ENCODE measurements around the gene SEPTIN14.

The SEPTIN14 gene

DNA sequence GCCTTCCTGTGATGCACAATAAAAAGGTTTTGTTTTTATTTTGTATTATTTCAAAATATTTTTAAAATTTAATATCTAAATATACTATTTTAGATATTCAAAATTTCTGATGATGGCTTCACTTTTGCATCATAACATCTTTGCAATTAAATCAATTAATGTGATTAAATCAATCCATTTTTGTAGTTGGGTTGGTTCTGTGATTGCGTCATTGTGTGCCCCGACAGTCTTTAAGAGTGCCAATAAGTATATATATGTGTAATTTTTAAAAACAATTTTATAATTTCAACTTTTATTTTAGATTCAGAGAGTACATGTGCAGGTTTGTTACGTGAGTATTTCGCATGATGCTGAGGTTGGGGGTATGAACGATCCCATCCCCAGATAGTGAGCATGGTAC is 70.5 kb downstream of the SEPTIN14 start:
- ATAC-seq: no peak
- TF ChIP-seq, protein P1, sequence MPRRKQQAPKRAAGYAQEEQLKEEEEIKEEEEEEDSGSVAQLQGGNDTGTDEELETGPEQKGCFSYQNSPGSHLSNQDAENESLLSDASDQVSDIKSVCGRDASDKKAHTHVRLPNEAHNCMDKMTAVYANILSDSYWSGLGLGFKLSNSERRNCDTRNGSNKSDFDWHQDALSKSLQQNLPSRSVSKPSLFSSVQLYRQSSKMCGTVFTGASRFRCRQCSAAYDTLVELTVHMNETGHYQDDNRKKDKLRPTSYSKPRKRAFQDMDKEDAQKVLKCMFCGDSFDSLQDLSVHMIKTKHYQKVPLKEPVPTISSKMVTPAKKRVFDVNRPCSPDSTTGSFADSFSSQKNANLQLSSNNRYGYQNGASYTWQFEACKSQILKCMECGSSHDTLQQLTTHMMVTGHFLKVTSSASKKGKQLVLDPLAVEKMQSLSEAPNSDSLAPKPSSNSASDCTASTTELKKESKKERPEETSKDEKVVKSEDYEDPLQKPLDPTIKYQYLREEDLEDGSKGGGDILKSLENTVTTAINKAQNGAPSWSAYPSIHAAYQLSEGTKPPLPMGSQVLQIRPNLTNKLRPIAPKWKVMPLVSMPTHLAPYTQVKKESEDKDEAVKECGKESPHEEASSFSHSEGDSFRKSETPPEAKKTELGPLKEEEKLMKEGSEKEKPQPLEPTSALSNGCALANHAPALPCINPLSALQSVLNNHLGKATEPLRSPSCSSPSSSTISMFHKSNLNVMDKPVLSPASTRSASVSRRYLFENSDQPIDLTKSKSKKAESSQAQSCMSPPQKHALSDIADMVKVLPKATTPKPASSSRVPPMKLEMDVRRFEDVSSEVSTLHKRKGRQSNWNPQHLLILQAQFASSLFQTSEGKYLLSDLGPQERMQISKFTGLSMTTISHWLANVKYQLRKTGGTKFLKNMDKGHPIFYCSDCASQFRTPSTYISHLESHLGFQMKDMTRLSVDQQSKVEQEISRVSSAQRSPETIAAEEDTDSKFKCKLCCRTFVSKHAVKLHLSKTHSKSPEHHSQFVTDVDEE (CRISPR knock-in tag; IDR thresholded peaks at IDR 0.05): no peak
- TF ChIP-seq ZNF70 (CRISPR knock-in tag; IDR thresholded peaks at IDR 0.05) (no peak), GLIS3 (CRISPR knock-in tag; IDR thresholded peaks at IDR 0.05) (no peak), ZFP3 (CRISPR knock-in tag; IDR thresholded peaks at IDR 0.05) (no peak), SNAI2 (CRISPR knock-in tag; IDR thresholded peaks at IDR 0.05) (no peak), CSDC2 (CRISPR knock-in tag; IDR thresholded peaks at IDR 0.05) (no peak), ARNTL (CRISPR knock-in tag; IDR thresholded peaks at IDR 0.05; ENCODE audit: borderline replicate concordance, low read depth) (no peak), BACH2 (CRISPR knock-in tag; IDR thresholded peaks at IDR 0.05; ENCODE audit: borderline replicate concordance) (no peak), ESRRG (CRISPR knock-in tag; IDR thresholded peaks at IDR 0.05) (no peak), ZC3H10 (CRISPR knock-in tag; IDR thresholded peaks at IDR 0.05) (no peak), PPARA (CRISPR knock-in tag; IDR thresholded peaks at IDR 0.05; ENCODE audit: borderline replicate concordance) (no peak), TOX (CRISPR knock-in tag; IDR thresholded peaks at IDR 0.05; ENCODE audit: borderline replicate concordance) (no peak)
- TF ChIP-seq, protein P2, sequence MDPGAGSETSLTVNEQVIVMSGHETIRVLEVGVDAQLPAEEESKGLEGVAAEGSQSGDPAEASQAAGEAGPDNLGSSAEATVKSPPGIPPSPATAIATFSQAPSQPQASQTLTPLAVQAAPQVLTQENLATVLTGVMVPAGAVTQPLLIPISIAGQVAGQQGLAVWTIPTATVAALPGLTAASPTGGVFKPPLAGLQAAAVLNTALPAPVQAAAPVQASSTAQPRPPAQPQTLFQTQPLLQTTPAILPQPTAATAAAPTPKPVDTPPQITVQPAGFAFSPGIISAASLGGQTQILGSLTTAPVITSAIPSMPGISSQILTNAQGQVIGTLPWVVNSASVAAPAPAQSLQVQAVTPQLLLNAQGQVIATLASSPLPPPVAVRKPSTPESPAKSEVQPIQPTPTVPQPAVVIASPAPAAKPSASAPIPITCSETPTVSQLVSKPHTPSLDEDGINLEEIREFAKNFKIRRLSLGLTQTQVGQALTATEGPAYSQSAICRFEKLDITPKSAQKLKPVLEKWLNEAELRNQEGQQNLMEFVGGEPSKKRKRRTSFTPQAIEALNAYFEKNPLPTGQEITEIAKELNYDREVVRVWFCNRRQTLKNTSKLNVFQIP (CRISPR knock-in tag; IDR thresholded peaks at IDR 0.05; ENCODE audit: borderline replicate concordance, low read depth): no peak

DNA sequence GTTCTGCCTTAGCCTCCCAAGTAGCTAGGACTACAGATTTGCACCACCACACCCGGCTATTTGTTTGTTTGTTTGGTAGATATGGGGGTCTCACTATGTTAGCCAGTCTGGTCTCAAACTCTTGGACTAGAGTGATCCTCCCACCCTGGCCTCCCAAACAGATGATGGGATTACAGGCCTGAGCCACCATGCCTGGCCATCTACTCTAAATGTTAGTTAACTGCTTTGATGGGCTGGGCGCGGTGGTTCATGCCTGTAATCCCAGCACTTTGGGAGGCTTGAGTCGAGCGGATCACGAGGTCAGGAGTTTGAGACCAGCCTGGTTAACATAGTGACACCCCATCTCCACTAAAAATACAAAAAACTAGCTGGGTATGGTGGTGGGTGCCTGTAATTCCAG is 74.8 kb downstream of the SEPTIN14 start:
- TF ChIP-seq ZNF565 (CRISPR knock-in tag; conservative IDR thresholded peaks at IDR 0.05; ENCODE audit: low read depth) (no peak), TCF4 (CRISPR knock-in tag; IDR thresholded peaks at IDR 0.05; ENCODE audit: borderline replicate concordance) (no peak), SNAI2 (CRISPR knock-in tag; IDR thresholded peaks at IDR 0.05) (no peak), TOX (CRISPR knock-in tag; IDR thresholded peaks at IDR 0.05; ENCODE audit: borderline replicate concordance) (no peak), ZC3H10 (CRISPR knock-in tag; IDR thresholded peaks at IDR 0.05) (no peak), ZFP3 (CRISPR knock-in tag; IDR thresholded peaks at IDR 0.05) (no peak), CSDC2 (CRISPR knock-in tag; IDR thresholded peaks at IDR 0.05) (no peak), RARB (CRISPR knock-in tag; IDR thresholded peaks at IDR 0.05) (no peak), ARNTL (CRISPR knock-in tag; IDR thresholded peaks at IDR 0.05; ENCODE audit: borderline replicate concordance, low read depth) (no peak), PPARA (CRISPR knock-in tag; IDR thresholded peaks at IDR 0.05; ENCODE audit: borderline replicate concordance) (no peak)
- TF ChIP-seq, protein P3, sequence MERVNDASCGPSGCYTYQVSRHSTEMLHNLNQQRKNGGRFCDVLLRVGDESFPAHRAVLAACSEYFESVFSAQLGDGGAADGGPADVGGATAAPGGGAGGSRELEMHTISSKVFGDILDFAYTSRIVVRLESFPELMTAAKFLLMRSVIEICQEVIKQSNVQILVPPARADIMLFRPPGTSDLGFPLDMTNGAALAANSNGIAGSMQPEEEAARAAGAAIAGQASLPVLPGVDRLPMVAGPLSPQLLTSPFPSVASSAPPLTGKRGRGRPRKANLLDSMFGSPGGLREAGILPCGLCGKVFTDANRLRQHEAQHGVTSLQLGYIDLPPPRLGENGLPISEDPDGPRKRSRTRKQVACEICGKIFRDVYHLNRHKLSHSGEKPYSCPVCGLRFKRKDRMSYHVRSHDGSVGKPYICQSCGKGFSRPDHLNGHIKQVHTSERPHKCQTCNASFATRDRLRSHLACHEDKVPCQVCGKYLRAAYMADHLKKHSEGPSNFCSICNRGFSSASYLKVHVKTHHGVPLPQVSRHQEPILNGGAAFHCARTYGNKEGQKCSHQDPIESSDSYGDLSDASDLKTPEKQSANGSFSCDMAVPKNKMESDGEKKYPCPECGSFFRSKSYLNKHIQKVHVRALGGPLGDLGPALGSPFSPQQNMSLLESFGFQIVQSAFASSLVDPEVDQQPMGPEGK (CRISPR knock-in tag; IDR thresholded peaks at IDR 0.05; ENCODE audit: borderline replicate concordance): no peak
- TF ChIP-seq, protein P2 (CRISPR knock-in tag; IDR thresholded peaks at IDR 0.05; ENCODE audit: borderline replicate concordance, low read depth): no peak
- TF ChIP-seq, protein P1 (CRISPR knock-in tag; IDR thresholded peaks at IDR 0.05): no peak
- TF ChIP-seq, protein P4, sequence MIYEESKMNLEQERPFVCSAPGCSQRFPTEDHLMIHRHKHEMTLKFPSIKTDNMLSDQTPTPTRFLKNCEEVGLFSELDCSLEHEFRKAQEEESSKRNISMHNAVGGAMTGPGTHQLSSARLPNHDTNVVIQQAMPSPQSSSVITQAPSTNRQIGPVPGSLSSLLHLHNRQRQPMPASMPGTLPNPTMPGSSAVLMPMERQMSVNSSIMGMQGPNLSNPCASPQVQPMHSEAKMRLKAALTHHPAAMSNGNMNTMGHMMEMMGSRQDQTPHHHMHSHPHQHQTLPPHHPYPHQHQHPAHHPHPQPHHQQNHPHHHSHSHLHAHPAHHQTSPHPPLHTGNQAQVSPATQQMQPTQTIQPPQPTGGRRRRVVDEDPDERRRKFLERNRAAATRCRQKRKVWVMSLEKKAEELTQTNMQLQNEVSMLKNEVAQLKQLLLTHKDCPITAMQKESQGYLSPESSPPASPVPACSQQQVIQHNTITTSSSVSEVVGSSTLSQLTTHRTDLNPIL (CRISPR knock-in tag; IDR thresholded peaks at IDR 0.05; ENCODE audit: low read depth): no peak
- ATAC-seq: no peak
